Measurements from ENCODE around the gene NHSL2.

NHSL2 gene

DNA sequence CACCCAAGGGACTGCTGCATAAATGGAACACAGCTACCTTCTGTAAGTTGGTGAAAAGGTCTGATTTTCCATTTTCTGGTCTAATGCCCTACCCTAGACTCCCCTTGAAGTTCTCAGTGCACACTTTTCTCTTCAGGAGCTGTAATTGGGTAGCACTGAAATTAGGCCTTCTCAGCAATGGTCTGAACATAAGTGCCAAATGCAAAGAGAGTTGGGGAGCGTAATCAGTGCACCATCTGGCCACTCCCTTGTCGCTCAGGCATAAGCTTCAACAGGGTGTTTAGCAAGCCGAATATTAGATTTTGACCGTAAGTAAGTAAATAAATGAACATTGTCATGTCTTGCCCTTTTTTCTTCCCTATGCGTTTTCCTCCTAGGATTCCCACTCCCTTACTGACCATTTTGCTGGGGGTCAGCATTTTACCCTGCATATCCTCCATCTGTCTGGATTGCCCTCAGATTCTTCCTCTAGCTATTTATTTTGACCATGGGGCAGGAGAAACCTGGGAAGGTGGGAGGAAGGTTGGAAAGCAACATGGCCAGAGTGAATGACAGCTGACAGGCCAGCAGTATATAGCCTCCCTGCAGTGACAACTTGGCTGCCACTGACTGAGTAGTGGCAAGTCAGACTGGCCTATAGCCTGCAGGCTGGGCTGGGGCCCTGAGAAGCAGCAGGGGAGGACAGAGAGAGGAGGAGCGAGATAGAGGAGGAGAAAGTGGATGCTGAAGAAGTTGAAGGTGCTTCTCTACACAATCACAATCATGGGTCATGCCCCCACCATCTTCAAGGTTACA is 2.7 kb downstream of the NHSL2 start:
- no peak overlapping the region for H3K4me2 ChIP-seq (ENCODE audit: low read length, poor library complexity, severe bottlenecking)
- no peak overlapping the region for H3K4me3 ChIP-seq (ENCODE audit: insufficient read depth in 1 of 2, low read depth in 1 of 2, low read length in 2 of 2)
- peaks cover 0 to 37% of the 10 kb centered on the region in 2 experiments for H3K27me3 ChIP-seq (ENCODE audit: control insufficient read depth in 1 of 2, insufficient read depth in 1 of 2, low read length in 2 of 2)
- no peak overlapping the region for H2AFZ ChIP-seq (ENCODE audit: low read depth, low read length)
- H4K91ac ChIP-seq (ENCODE audit: low read length), result no peak overlapping the region
- H2AK5ac ChIP-seq (ENCODE audit: low read length, severe bottlenecking), result no peak overlapping the region
- H3K4ac ChIP-seq (ENCODE audit: low read depth in 1 of 2, low read length in 2 of 2), result no peak overlapping the region
- H3K36me3 ChIP-seq (ENCODE audit: control insufficient read depth in 1 of 2, insufficient read depth in 2 of 2, low read depth in 1 of 2, low read length in 2 of 2), result no peaks in the 10 kb centered on the region
- WGBS, result 100% methylated on average over 5 of the region's 6 CpGs
- no peak for DNase-seq
- H2BK5ac ChIP-seq (ENCODE audit: low read depth, low read length, poor library complexity, severe bottlenecking), result no peak overlapping the region
- H3K9ac ChIP-seq (ENCODE audit: low read length), result no peak overlapping the region
- H4K8ac ChIP-seq (ENCODE audit: low read length), result no peak overlapping the region
- no peak overlapping the region for H3K18ac ChIP-seq (ENCODE audit: low read depth in 1 of 2, low read length in 2 of 2)
- no peak overlapping the region for H3K23ac ChIP-seq (ENCODE audit: low read length in 2 of 2)
- no peak overlapping the region for H2BK120ac ChIP-seq (ENCODE audit: low read depth, low read length)
- peaks cover 11% of the 10 kb centered on the region for H3K4me1 ChIP-seq (ENCODE audit: control insufficient read depth, insufficient read depth, low read depth, low read length)
- no peak overlapping the region for H3K27ac ChIP-seq (ENCODE audit: low read length, poor library complexity, severe bottlenecking)
- H2BK15ac ChIP-seq (ENCODE audit: low read depth, poor library complexity, severe bottlenecking), result no peak overlapping the region
- no peaks in the 10 kb centered on the region for H3K79me1 ChIP-seq (replicated peaks; ENCODE audit: low read length, poor library complexity, severe bottlenecking)
- H3K14ac ChIP-seq (ENCODE audit: low read length in 2 of 2), result no peak overlapping the region
- H2BK12ac ChIP-seq (ENCODE audit: low read length in 2 of 2), result no peak overlapping the region
- no peaks in the 10 kb centered on the region for H3K9me3 ChIP-seq (ENCODE audit: control insufficient read depth, low read length)

DNA sequence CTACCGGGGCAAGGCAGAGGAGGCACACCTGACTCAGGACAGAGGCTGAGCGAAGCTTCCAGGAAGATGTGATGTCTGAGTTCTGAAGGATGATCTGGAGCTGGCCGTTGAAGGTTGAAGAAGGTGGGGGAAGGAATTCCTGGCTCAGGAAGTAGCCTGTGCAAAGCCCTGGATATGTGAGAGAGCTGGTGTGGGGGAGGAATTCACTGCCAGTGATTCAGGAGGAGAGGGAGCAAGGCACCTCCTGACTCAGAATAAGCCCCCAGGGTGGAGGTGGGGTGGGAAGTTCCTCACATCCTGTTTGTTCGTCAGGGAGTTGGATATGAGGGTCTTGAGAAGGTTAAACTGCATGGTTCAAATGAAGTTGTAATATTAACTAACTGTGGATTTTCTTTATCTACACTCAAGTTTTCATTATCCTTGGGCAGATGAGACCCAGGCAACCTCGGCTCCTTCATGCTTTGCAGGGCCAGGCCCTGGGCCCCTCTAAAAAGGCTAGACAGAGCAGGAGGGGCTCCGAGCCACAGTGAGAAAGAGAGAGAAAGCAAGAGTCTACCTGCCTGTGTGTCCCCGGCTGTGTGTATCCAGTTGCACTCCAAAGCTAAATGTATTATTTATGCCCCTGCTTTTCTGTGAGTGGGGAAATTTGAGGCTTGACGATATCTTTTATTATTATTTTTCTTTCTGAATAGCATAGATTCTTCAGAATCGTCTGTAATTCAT is 7.1 kb downstream of the NHSL2 start:
- H3K4me3 ChIP-seq (ENCODE audit: insufficient read depth in 1 of 2, low read depth in 1 of 2, low read length in 2 of 2), result no peak overlapping the region
- no peaks in the 10 kb centered on the region for H3K9me3 ChIP-seq (ENCODE audit: control insufficient read depth, low read length)
- H2BK15ac ChIP-seq (ENCODE audit: low read depth, poor library complexity, severe bottlenecking), result no peak overlapping the region
- no peak overlapping the region for H3K9ac ChIP-seq (ENCODE audit: low read length)
- no peaks in the 10 kb centered on the region for H3K36me3 ChIP-seq (ENCODE audit: control insufficient read depth in 1 of 2, insufficient read depth in 2 of 2, low read depth in 1 of 2, low read length in 2 of 2)
- H4K91ac ChIP-seq (ENCODE audit: low read length), result peak overlapping the region; percentile 90
- H3K4ac ChIP-seq (ENCODE audit: low read depth in 1 of 2, low read length in 2 of 2), result peak overlapping the region in 1 of 2 experiments; percentile 61
- no peak overlapping the region for H3K23ac ChIP-seq (ENCODE audit: low read length in 2 of 2)
- peak overlapping the region; percentile 82 for H3K27ac ChIP-seq (ENCODE audit: low read length, poor library complexity, severe bottlenecking)
- peak; percentile 41 for DNase-seq
- no peak overlapping the region for H2AFZ ChIP-seq (ENCODE audit: low read depth, low read length)
- no peak overlapping the region for H3K4me2 ChIP-seq (ENCODE audit: low read length, poor library complexity, severe bottlenecking)
- 12% methylated on average over 4 of the region's 9 CpGs for WGBS
- H3K14ac ChIP-seq (ENCODE audit: low read length in 2 of 2), result peak overlapping the region in 1 of 2 experiments; percentile 48
- peaks cover 0 to 29% of the 10 kb centered on the region in 2 experiments for H3K27me3 ChIP-seq (ENCODE audit: control insufficient read depth in 1 of 2, insufficient read depth in 1 of 2, low read length in 2 of 2)
- H2BK12ac ChIP-seq (ENCODE audit: low read length in 2 of 2), result peak overlapping the region; percentile 54 to 78
- peak overlapping the region; percentile 84 for H4K8ac ChIP-seq (ENCODE audit: low read length)
- no peaks in the 10 kb centered on the region for H3K79me1 ChIP-seq (replicated peaks; ENCODE audit: low read length, poor library complexity, severe bottlenecking)
- H2BK120ac ChIP-seq (ENCODE audit: low read depth, low read length), result no peak overlapping the region
- peak overlapping the region; percentile 62 to 70 for H3K18ac ChIP-seq (ENCODE audit: low read depth in 1 of 2, low read length in 2 of 2)
- no peak overlapping the region for H2AK5ac ChIP-seq (ENCODE audit: low read length, severe bottlenecking)
- H3K4me1 ChIP-seq (ENCODE audit: control insufficient read depth, insufficient read depth, low read depth, low read length), result peaks cover 16% of the 10 kb centered on the region
- H2BK5ac ChIP-seq (ENCODE audit: low read depth, low read length, poor library complexity, severe bottlenecking), result peak overlapping the region; percentile 62

DNA sequence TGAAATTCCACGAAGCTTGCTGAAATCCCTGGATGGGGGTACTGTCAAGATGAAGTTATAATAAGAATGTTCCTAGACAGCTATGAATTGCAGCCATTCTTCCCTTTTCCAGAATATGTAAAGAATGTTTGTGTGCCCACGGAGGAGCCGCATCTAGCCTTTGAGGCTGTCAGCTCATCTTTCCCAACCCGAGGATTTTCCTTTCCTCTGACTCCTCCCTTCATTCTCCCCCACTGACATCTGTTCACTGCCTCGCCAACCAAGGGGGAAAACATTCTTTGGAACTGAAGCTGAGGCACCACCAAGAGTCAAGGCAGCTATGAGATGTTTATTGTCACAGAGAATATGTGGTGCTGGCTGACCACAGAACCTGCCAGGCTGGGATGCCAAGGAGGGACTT is 8.8 kb downstream of the NHSL2 start:
- no peak overlapping the region for H3K18ac ChIP-seq (ENCODE audit: low read depth in 1 of 2, low read length in 2 of 2)
- H3K79me1 ChIP-seq (replicated peaks; ENCODE audit: low read length, poor library complexity, severe bottlenecking), result peaks cover 1% of the 10 kb centered on the region
- H3K9ac ChIP-seq (ENCODE audit: low read length), result no peak overlapping the region
- 8% methylated on average over 3 of the region's 5 CpGs for WGBS
- H3K4me3 ChIP-seq (ENCODE audit: insufficient read depth in 1 of 2, low read depth in 1 of 2, low read length in 2 of 2), result no peak overlapping the region
- H3K36me3 ChIP-seq (ENCODE audit: control insufficient read depth in 1 of 2, insufficient read depth in 2 of 2, low read depth in 1 of 2, low read length in 2 of 2), result no peaks in the 10 kb centered on the region
- peaks cover 19% of the 10 kb centered on the region for H3K4me1 ChIP-seq (ENCODE audit: control insufficient read depth, insufficient read depth, low read depth, low read length)
- no peak overlapping the region for H3K23ac ChIP-seq (ENCODE audit: low read length in 2 of 2)
- H2AFZ ChIP-seq (ENCODE audit: low read depth, low read length), result no peak overlapping the region
- peak; percentile 16 for DNase-seq
- no peaks in the 10 kb centered on the region for H3K9me3 ChIP-seq (ENCODE audit: control insufficient read depth, low read length)
- H4K91ac ChIP-seq (ENCODE audit: low read length), result no peak overlapping the region
- H2BK5ac ChIP-seq (ENCODE audit: low read depth, low read length, poor library complexity, severe bottlenecking), result no peak overlapping the region
- peak overlapping the region; percentile 38 for H3K27ac ChIP-seq (ENCODE audit: low read length, poor library complexity, severe bottlenecking)
- no peak overlapping the region for H2BK15ac ChIP-seq (ENCODE audit: low read depth, poor library complexity, severe bottlenecking)
- no peak overlapping the region for H3K4ac ChIP-seq (ENCODE audit: low read depth in 1 of 2, low read length in 2 of 2)
- no peak overlapping the region for H2BK12ac ChIP-seq (ENCODE audit: low read length in 2 of 2)
- no peak overlapping the region for H3K14ac ChIP-seq (ENCODE audit: low read length in 2 of 2)
- H2AK5ac ChIP-seq (ENCODE audit: low read length, severe bottlenecking), result no peak overlapping the region
- peaks cover 0 to 35% of the 10 kb centered on the region in 2 experiments for H3K27me3 ChIP-seq (ENCODE audit: control insufficient read depth in 1 of 2, insufficient read depth in 1 of 2, low read length in 2 of 2)
- no peak overlapping the region for H2BK120ac ChIP-seq (ENCODE audit: low read depth, low read length)
- no peak overlapping the region for H4K8ac ChIP-seq (ENCODE audit: low read length)
- no peak overlapping the region for H3K4me2 ChIP-seq (ENCODE audit: low read length, poor library complexity, severe bottlenecking)

DNA sequence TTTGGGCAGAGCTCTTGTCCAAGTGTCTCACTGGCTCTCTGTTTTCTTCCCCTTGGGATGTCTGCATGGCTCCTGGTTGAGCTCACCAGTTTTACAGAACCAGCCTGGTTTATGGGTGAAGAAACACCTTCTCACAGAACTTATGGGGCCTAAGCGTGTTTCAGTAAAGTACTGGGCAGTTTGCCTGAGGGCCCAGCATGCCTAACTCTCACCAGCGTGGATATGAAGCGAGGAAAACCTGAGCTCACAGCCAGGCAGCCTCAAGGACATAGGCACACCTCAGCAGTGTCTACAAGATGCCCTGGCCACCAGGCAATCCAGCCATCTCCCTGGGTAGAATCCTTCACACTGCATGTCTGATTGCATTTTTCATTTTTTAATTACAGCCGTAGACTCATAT is 9.2 kb downstream of the NHSL2 start:
- H2BK120ac ChIP-seq (ENCODE audit: low read depth, low read length), result no peak overlapping the region
- no peak overlapping the region for H3K4ac ChIP-seq (ENCODE audit: low read depth in 1 of 2, low read length in 2 of 2)
- H3K14ac ChIP-seq (ENCODE audit: low read length in 2 of 2), result no peak overlapping the region
- H3K4me1 ChIP-seq (ENCODE audit: control insufficient read depth, insufficient read depth, low read depth, low read length), result peaks cover 19% of the 10 kb centered on the region
- H3K18ac ChIP-seq (ENCODE audit: low read depth in 1 of 2, low read length in 2 of 2), result peak overlapping the region in 1 of 2 experiments; percentile 11
- no peak overlapping the region for H2AFZ ChIP-seq (ENCODE audit: low read depth, low read length)
- H4K91ac ChIP-seq (ENCODE audit: low read length), result peak overlapping the region; percentile 27
- H3K23ac ChIP-seq (ENCODE audit: low read length in 2 of 2), result no peak overlapping the region
- DNase-seq, result no peak
- no peak overlapping the region for H3K9ac ChIP-seq (ENCODE audit: low read length)
- no peaks in the 10 kb centered on the region for H3K36me3 ChIP-seq (ENCODE audit: control insufficient read depth in 1 of 2, insufficient read depth in 2 of 2, low read depth in 1 of 2, low read length in 2 of 2)
- H4K8ac ChIP-seq (ENCODE audit: low read length), result no peak overlapping the region
- H2BK15ac ChIP-seq (ENCODE audit: low read depth, poor library complexity, severe bottlenecking), result no peak overlapping the region
- peak overlapping the region; percentile 10 for H2AK5ac ChIP-seq (ENCODE audit: low read length, severe bottlenecking)
- no peak overlapping the region for H2BK5ac ChIP-seq (ENCODE audit: low read depth, low read length, poor library complexity, severe bottlenecking)
- peak overlapping the region in 1 of 2 experiments; percentile 70 for H2BK12ac ChIP-seq (ENCODE audit: low read length in 2 of 2)
- H3K4me3 ChIP-seq (ENCODE audit: insufficient read depth in 1 of 2, low read depth in 1 of 2, low read length in 2 of 2), result no peak overlapping the region
- no peaks in the 10 kb centered on the region for H3K9me3 ChIP-seq (ENCODE audit: control insufficient read depth, low read length)
- WGBS, result 90% methylated on average over 3 of the region's 4 CpGs
- peaks cover 0 to 38% of the 10 kb centered on the region in 2 experiments for H3K27me3 ChIP-seq (ENCODE audit: control insufficient read depth in 1 of 2, insufficient read depth in 1 of 2, low read length in 2 of 2)
- no peak overlapping the region for H3K4me2 ChIP-seq (ENCODE audit: low read length, poor library complexity, severe bottlenecking)
- H3K27ac ChIP-seq (ENCODE audit: low read length, poor library complexity, severe bottlenecking), result peak overlapping the region; percentile 36
- peaks cover 1% of the 10 kb centered on the region for H3K79me1 ChIP-seq (replicated peaks; ENCODE audit: low read length, poor library complexity, severe bottlenecking)

Data from mesenchymal stem cell (in vitro differentiated cells and primary cell).